Measurements from ENCODE around the gene EXOC2. TPM values are rescaled to one million over a fixed set of nuclear protein-coding genes. Genes with fewer than 3 reads are reported as not detected.

Gene EXOC2
- total and polyA plus RNA-seq, 2 donors (not counting 3 experiments of a cell fraction or from before 2014, with no cell fraction given): 18.2 to 30.8 TPM

- dilution Hi-C loops (cut with MboI; ENCODE audit: extremely low pct_ligation_motif_present, low sequenced_read_pairs): no loop called here
- Histone ChIP-seq H3K4me1 (ENCODE audit: control insufficient read depth, extremely low read depth, insufficient read depth, low read length) (no peaks in the 10 kb centered on the region), H3K9me3 (replicated peaks; ENCODE audit: control insufficient read depth, insufficient read depth, low read length) (no peaks in the 10 kb centered on the region), H3K9me1 (replicated peaks; ENCODE audit: control insufficient read depth, extremely low read depth, insufficient read depth, low read length) (no peaks in the 10 kb centered on the region), H3K36me3 (ENCODE audit: control insufficient read depth in 2 of 2, extremely low read depth in 1 of 2, insufficient read depth in 2 of 2, low read length in 2 of 2) (no peaks in the 10 kb centered on the region), H3K79me2 (ENCODE audit: control insufficient read depth, insufficient read depth, low read length) (no peaks in the 10 kb centered on the region), H2AFZ (ENCODE audit: low read depth, low read length) (no peak overlapping the region), H3K9ac (replicated peaks; ENCODE audit: extremely low read depth, insufficient read depth, low read length) (no peak overlapping the region), H3K4me2 (ENCODE audit: insufficient read depth, low read length) (no peak overlapping the region), H3K4me3 (replicated peaks in 1 of 3; ENCODE audit: insufficient read depth in 1 of 3, low read depth in 1 of 3, low read length in 3 of 3) (no peak overlapping the region), H3K27ac (ENCODE audit: insufficient read depth, low read depth, low read length) (no peak overlapping the region), H4K20me1 (replicated peaks; ENCODE audit: control insufficient read depth, extremely low read depth, insufficient read depth, low read length) (no peaks in the 10 kb centered on the region), H3K27me3 (ENCODE audit: control insufficient read depth in 2 of 2, insufficient read depth in 2 of 2, low read length in 2 of 2) (no peaks in the 10 kb centered on the region)
- ChIA-PET POLR2A (no interaction called here), CTCF (no interaction called here)
- intact Hi-C loops (cut with micrococcal nuclease): no loop called here
- no TSS peak for BruUV-seq (replicated peaks)
- DNase-seq (ENCODE audit: low read depth, low spot score) (no peak), FAIRE-seq (no peak)
- no peak for TF ChIP-seq FOS (IDR thresholded peaks at IDR 0.05; ENCODE audit: borderline replicate concordance, insufficient read depth, low read length)
- TF ChIP-seq EZH2 (IDR thresholded peaks at IDR 0.05; ENCODE audit: borderline replicate concordance, low read depth, low read length, severe bottlenecking): no peak
These were observed 256.5 kb downstream of the EXOC2 start for GRCh38 chr6:436308-437036.

GRCh38 chr6:435441-436307 lies 257.3 kb downstream of the EXOC2 start:
- no peak for DNase-seq (ENCODE audit: low read depth, low spot score)
- intact Hi-C loops (cut with micrococcal nuclease) (no loop called here), dilution Hi-C loops (cut with MboI; ENCODE audit: extremely low pct_ligation_motif_present, low sequenced_read_pairs) (no loop called here)
- TF ChIP-seq EZH2 (IDR thresholded peaks at IDR 0.05; ENCODE audit: borderline replicate concordance, low read depth, low read length, severe bottlenecking): no peak
- TF ChIP-seq MAX (IDR thresholded peaks at IDR 0.05; ENCODE audit: insufficient read depth, insufficient read length): no peak
- no peak for TF ChIP-seq MYC (IDR thresholded peaks at IDR 0.05; ENCODE audit: low read depth, low read length)
- no peak for TF ChIP-seq POLR2A (IDR thresholded peaks at IDR 0.05; ENCODE audit: low read depth, low read length)
- TF ChIP-seq JUN (IDR thresholded peaks at IDR 0.05; ENCODE audit: borderline replicate concordance, insufficient read depth, insufficient read length, low read depth): no peak
- TF ChIP-seq FOS (IDR thresholded peaks at IDR 0.05; ENCODE audit: borderline replicate concordance, insufficient read depth, low read length): no peak
- TF ChIP-seq GATA2 (IDR thresholded peaks at IDR 0.05; ENCODE audit: insufficient read depth, insufficient read length, low read depth, low read length): no peak
- TF ChIP-seq POLR2AphosphoS5 (IDR thresholded peaks at IDR 0.05; ENCODE audit: insufficient read depth, low read depth, low read length): no peak
- no peak for TF ChIP-seq CTCF (IDR thresholded peaks at IDR 0.05; ENCODE audit: extremely low read depth in 1 of 2, insufficient read depth in 1 of 2, low read depth in 1 of 2, low read length in 2 of 2)
- Histone ChIP-seq H3K4me3 (replicated peaks in 1 of 3; ENCODE audit: insufficient read depth in 1 of 3, low read depth in 1 of 3, low read length in 3 of 3) (no peak overlapping the region), H4K20me1 (replicated peaks; ENCODE audit: control insufficient read depth, extremely low read depth, insufficient read depth, low read length) (no peaks in the 10 kb centered on the region), H2AFZ (ENCODE audit: low read depth, low read length) (no peak overlapping the region), H3K9me3 (replicated peaks; ENCODE audit: control insufficient read depth, insufficient read depth, low read length) (no peaks in the 10 kb centered on the region), H3K79me2 (ENCODE audit: control insufficient read depth, insufficient read depth, low read length) (no peaks in the 10 kb centered on the region), H3K4me2 (ENCODE audit: insufficient read depth, low read length) (no peak overlapping the region), H3K9ac (replicated peaks; ENCODE audit: extremely low read depth, insufficient read depth, low read length) (no peak overlapping the region), H3K27me3 (ENCODE audit: control insufficient read depth in 2 of 2, insufficient read depth in 2 of 2, low read length in 2 of 2) (no peaks in the 10 kb centered on the region), H3K27ac (ENCODE audit: insufficient read depth, low read depth, low read length) (no peak overlapping the region), H3K4me1 (ENCODE audit: control insufficient read depth, extremely low read depth, insufficient read depth, low read length) (no peaks in the 10 kb centered on the region), H3K36me3 (ENCODE audit: control insufficient read depth in 2 of 2, extremely low read depth in 1 of 2, insufficient read depth in 2 of 2, low read length in 2 of 2) (no peaks in the 10 kb centered on the region), H3K9me1 (replicated peaks; ENCODE audit: control insufficient read depth, extremely low read depth, insufficient read depth, low read length) (no peaks in the 10 kb centered on the region)
- CTCF ChIA-PET: no interaction called here
- POLR2A ChIA-PET: no interaction called here
- no peak for FAIRE-seq
- no TSS peak for BruUV-seq (replicated peaks)
